ENCODE results near the gene TMEM116. TPM values are rescaled to one million over a fixed set of nuclear protein-coding genes. Genes with fewer than 3 reads are reported as not detected.

Gene TMEM116
- total and polyA plus RNA-seq, 2 of the 4 experiments (the other 2 are of a cell fraction) = 5.5 to 8.4 TPM

DNA sequence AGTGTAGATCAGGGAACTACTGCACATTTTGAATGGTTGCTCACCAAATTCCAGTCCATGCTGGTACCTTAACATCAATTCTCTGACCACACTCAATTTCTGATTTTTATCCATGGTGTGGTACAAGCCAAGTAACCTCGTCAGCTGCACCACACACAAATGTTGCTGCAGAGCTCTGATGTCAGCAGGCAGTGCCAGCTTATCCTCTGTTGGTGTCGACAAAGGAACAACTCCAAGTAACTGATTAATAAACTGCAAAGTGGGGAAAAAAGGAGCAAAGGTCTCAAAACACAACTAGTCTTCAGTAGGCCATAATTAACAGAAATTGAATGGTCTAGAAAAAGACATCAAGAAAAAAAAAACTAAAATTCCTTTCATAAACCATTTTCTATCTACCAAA is 48.2 kb upstream of the TMEM116 start:
- no peak overlapping the region for H2BK15ac ChIP-seq (ENCODE audit: low read depth, low read length)
- no peak overlapping the region for H4K91ac ChIP-seq (ENCODE audit: insufficient read depth, low read depth, low read length)
- H3K4me2 ChIP-seq (ENCODE audit: low read depth, low read length) = no peak overlapping the region
- H2AK9ac ChIP-seq (replicated peaks; ENCODE audit: low read depth, low read length, poor library complexity) = no peak overlapping the region
- no peak overlapping the region for H2AK5ac ChIP-seq (ENCODE audit: low read depth, low read length)
- no peak overlapping the region for H3K4me3 ChIP-seq (ENCODE audit: insufficient read depth, low read depth, low read length)
- WGBS, 2 experiments (ENCODE audit: extremely low coverage in 2 of 2, insufficient read length in 1 of 2) = no CpG with 5 or more reads among the region's 2 CpGs
- H3K79me1 ChIP-seq (ENCODE audit: low read depth in 1 of 2, low read length in 2 of 2) = peaks cover 0 to 10% of the 10 kb centered on the region in 2 experiments; a peak in 2 of 4 replicates
- H3K4me1 ChIP-seq (ENCODE audit: control insufficient read depth, insufficient read depth, low read length) = no peaks in the 10 kb centered on the region
- no peak overlapping the region for H4K8ac ChIP-seq (ENCODE audit: low read depth in 2 of 2, low read length in 2 of 2)
- intact Hi-C loops (cut with micrococcal nuclease) = no loop called here
- peaks cover 39% of the 10 kb centered on the region for H3K36me3 ChIP-seq (ENCODE audit: control insufficient read depth, insufficient read depth, low read length)
- H3K9me3 ChIP-seq (ENCODE audit: control insufficient read depth, insufficient read depth, low read length) = no peaks in the 10 kb centered on the region
- TF ChIP-seq CTCF (conservative IDR thresholded peaks at IDR 0.05; ENCODE audit: low read depth, low read length) (no peak), BHLHE40 (IDR thresholded peaks at IDR 0.05; ENCODE audit: low read depth, low read length) (no peak), CHD1 (IDR thresholded peaks at IDR 0.05; ENCODE audit: low read depth, low read length) (no peak), MXI1 (IDR thresholded peaks at IDR 0.05; ENCODE audit: borderline replicate concordance, low read depth, low read length) (no peak), MAFK (IDR thresholded peaks at IDR 0.05; ENCODE audit: low read depth, low read length) (no peak), RAD21 (IDR thresholded peaks at IDR 0.05; ENCODE audit: low read length) (no peak), NFE2L2 (IDR thresholded peaks at IDR 0.05; ENCODE audit: low read depth, low read length) (no peak), SMC3 (IDR thresholded peaks at IDR 0.05; ENCODE audit: low read depth, low read length) (no peak), FOS (IDR thresholded peaks at IDR 0.05; ENCODE audit: low read depth, low read length) (no peak), CEBPB (IDR thresholded peaks at IDR 0.05; ENCODE audit: low read depth, low read length) (no peak), MAZ (IDR thresholded peaks at IDR 0.05; ENCODE audit: borderline replicate concordance, low read depth, low read length) (no peak), RFX5 (IDR thresholded peaks at IDR 0.05; ENCODE audit: low read depth, low read length) (no peak)
- TF ChIP-seq, protein P1, sequence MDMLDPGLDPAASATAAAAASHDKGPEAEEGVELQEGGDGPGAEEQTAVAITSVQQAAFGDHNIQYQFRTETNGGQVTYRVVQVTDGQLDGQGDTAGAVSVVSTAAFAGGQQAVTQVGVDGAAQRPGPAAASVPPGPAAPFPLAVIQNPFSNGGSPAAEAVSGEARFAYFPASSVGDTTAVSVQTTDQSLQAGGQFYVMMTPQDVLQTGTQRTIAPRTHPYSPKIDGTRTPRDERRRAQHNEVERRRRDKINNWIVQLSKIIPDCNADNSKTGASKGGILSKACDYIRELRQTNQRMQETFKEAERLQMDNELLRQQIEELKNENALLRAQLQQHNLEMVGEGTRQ (IDR thresholded peaks at IDR 0.05; ENCODE audit: low read depth, low read length) = no peak
- TF ChIP-seq, protein P2, sequence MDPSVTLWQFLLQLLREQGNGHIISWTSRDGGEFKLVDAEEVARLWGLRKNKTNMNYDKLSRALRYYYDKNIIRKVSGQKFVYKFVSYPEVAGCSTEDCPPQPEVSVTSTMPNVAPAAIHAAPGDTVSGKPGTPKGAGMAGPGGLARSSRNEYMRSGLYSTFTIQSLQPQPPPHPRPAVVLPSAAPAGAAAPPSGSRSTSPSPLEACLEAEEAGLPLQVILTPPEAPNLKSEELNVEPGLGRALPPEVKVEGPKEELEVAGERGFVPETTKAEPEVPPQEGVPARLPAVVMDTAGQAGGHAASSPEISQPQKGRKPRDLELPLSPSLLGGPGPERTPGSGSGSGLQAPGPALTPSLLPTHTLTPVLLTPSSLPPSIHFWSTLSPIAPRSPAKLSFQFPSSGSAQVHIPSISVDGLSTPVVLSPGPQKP (IDR thresholded peaks at IDR 0.05; ENCODE audit: borderline replicate concordance, low read depth, low read length) = no peak
- no peak overlapping the region for H2BK20ac ChIP-seq (ENCODE audit: low read depth, low read length)
- H2AFZ ChIP-seq (replicated peaks; ENCODE audit: low read length, poor library complexity) = no peak overlapping the region
- no peaks in the 10 kb centered on the region for H3K9me1 ChIP-seq (ENCODE audit: insufficient read depth, low read length)
- ATAC-seq (ENCODE audit: low read depth) (no peak), DNase-seq (no peak)
- no peak overlapping the region for H3K14ac ChIP-seq (replicated peaks; ENCODE audit: low read depth, low read length)
- H3K27me3 ChIP-seq (ENCODE audit: control insufficient read depth, insufficient read depth, low read length) = no peaks in the 10 kb centered on the region
- H2BK120ac ChIP-seq (ENCODE audit: low read depth, low read length) = no peak overlapping the region
- no peak overlapping the region for H3K23ac ChIP-seq (ENCODE audit: low read depth, low read length)
- BruUV-seq (replicated peaks) = no TSS peak
- no peaks in the 10 kb centered on the region for H4K20me1 ChIP-seq (ENCODE audit: insufficient read depth, low read length)
- dilution Hi-C loops (cut with HindIII; ENCODE audit: low sequenced_read_pairs, unreplicated experiment) = no loop called here
- H3K18ac ChIP-seq (ENCODE audit: low read depth, low read length) = no peak overlapping the region
- no peak overlapping the region for H3K9ac ChIP-seq (ENCODE audit: low read depth, low read length)
- ChIA-PET CTCF (interaction anchor here (0.8 kb wide), 1 partner anchor 10 kb away, joined by 3 read pairs; no protein-coding TSS in a partner anchor), POLR2A (ENCODE audit: unreplicated experiment) (no interaction called here)
- no peak overlapping the region for H3K56ac ChIP-seq (ENCODE audit: extremely low read depth, insufficient read depth, low read length)
- no peak overlapping the region for H4K5ac ChIP-seq (ENCODE audit: low read depth, low read length)
- no peak overlapping the region for H2BK5ac ChIP-seq (ENCODE audit: low read depth, low read length, poor library complexity, severe bottlenecking)
- in situ Hi-C loops (cut with MboI; ENCODE audit: low sequenced_read_pairs) = no loop called here
- no peak overlapping the region for H3K4ac ChIP-seq (ENCODE audit: low read depth, low read length)
- no peak overlapping the region for H3K27ac ChIP-seq (ENCODE audit: insufficient read depth, low read length)
